Naive thymus-derived CD8-positive, alpha-beta T cell (primary cell): Measurements from ENCODE around the gene ATRNL1. TPM values are rescaled to one million over a fixed set of nuclear protein-coding genes. Genes with fewer than 3 reads are reported as not detected.
A peak's percentile ranks its signal among the peaks of the same experiment; 100 is the strongest.
"Not testable (repeated sequence)": the region's sequence is repeated elsewhere in the genome, so short reads cannot be mapped to it uniquely, and the experiment has no call there.

ENCODE experiments used
- ATAC-seq, 2 donors: fragments of 150-1000 bp; cut with Tn5 transposase in 1 of 2; sonication (Bioruptor Pico), chemical (Tn5 transposase) in 1 of 2; 1 replicate in 1 of 2; 2 replicates in 1 of 2; pipeline ENCODE4 v1.10.0; 2021; ENCODE audit warnings: mild to moderate bottlenecking in 2 of 2, moderate library complexity in 2 of 2
- POLR2A ChIA-PET: fragments of 350-600 bp; sonication (Branson Sonifier 250); formaldehyde crosslinking; loops from one replicate; lab custom pipeline; 2021; ENCODE audit warnings: antibody characterized with exemption; lab: Charles Lee
- DNase-seq, 10 donors: peaks; one replicate each; pipeline versions ENCODE4 v3.0.0 to v3.0.0-alpha.2; 2020 to 2022
- H3K27ac Mint-ChIP-seq, 10 donors: one replicate each; pipeline ENCODE4 v1.8.0; 2020 to 2022; ENCODE audit warnings: mild to moderate bottlenecking in 10 of 10, mixed read lengths in 10 of 10, moderate library complexity in 4 of 10, inconsistent platforms in 1 of 10
- H3K27me3 Mint-ChIP-seq, 5 donors: one replicate each; pipeline ENCODE4 v1.8.0; 2021 to 2022; ENCODE audit warnings: mixed read lengths in 5 of 5
- H3K36me3 Mint-ChIP-seq, 3 donors: one replicate each; pipeline ENCODE4 v1.8.0; 2020 to 2022; ENCODE audit warnings: mixed read lengths in 3 of 3, mild to moderate bottlenecking in 2 of 3, inconsistent platforms in 1 of 3
- H3K4me1 Mint-ChIP-seq, 4 donors: one replicate each; pipeline ENCODE4 v1.8.0; 2021 to 2022; ENCODE audit warnings: mixed read lengths in 4 of 4
- H3K4me3 Mint-ChIP-seq, 10 donors: one replicate each; pipeline ENCODE4 v1.8.0; 2020 to 2022; ENCODE audit warnings: mild to moderate bottlenecking in 10 of 10, mixed read lengths in 10 of 10, moderate library complexity in 6 of 10, inconsistent platforms in 1 of 10
- H3K9me3 Mint-ChIP-seq, 9 donors: one replicate each; pipeline ENCODE4 v1.8.0; 2020 to 2022; ENCODE audit warnings: mixed read lengths in 9 of 9, mild to moderate bottlenecking in 3 of 9, inconsistent platforms in 1 of 9, moderate library complexity in 1 of 9
- polyA plus RNA-seq, 3 donors: library from polyadenylated mRNA; unstranded; fragments of 300-500 nt; fragmentation: Illumina TruSeq; gene quantifications; one replicate each; pipeline ENCODE4 v1.2.3, GENCODE V29; 2021
- total RNA-seq, 8 experiments: library from RNA in 2 of 8; stranded (reverse) in 2 of 8; gene quantifications; one replicate each; pipeline ENCODE4 v1.2.3 and lab custom pipeline; 2021 to 2026

The ATRNL1 gene
- total and polyA plus RNA-seq, 5 experiments from 2014 or later = not detected

DNA sequence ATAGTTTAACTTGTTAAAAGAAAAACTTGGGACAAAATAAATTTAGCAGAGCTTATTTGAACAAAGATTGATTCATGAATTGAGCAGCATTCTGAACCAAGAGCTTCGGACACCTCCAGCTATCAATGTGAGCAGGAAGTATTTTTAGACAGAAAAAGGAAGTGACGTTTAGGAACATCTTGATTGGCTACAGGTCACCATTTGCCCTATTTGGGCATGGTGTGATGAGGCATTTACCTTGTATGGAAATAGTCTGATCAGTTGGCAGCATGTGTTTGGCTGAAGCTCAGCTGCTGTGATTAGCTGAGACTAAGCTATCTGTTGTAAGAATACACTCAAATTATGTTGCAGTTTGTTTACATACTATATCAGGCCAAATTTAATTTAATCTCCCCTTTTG lies 185.1 kb downstream of the ATRNL1 start:
- POLR2A ChIA-PET = no interaction called here
- Mint-ChIP-seq H3K9me3 (peaks cover 0 to 4% (median 0%) of the 10 kb centered on the region in 9 donors), H3K4me3 (no peak overlapping the region), H3K36me3 (no peaks in the 10 kb centered on the region), H3K4me1 (no peaks in the 10 kb centered on the region), H3K27me3 (no peaks in the 10 kb centered on the region), H3K27ac (no peak overlapping the region)
- ATAC-seq (no peak), DNase-seq (no peak)

DNA sequence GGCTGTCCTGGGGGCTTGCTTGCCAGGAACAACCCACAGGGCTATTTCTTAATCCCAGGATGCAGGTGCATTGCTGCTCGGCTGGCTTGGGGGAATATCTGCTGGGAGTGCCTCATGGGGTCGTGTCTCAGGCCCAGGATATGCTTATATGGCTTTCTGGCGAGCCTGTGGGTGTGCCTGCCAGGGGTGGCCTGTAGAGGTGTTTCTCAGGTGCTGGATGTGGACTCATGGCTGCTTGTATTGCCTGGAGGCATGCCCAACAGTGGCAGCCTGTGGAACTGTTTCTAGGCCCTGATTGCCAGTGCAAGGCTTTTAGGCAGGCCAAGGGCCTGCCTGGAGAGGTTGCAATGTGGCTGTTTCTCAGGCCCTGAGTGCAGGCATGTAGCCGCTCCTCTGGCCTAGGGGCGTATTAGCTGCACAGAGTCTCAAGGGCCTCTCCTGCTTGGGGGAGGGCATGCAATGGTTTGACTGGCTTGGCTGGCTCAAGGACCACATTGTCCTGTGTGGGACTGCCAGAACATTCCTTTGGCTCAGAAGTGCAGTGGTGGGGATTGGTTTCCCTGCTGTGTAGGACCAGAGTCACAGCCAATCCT lies 202.1 kb downstream of the ATRNL1 start:
- no peak for ATAC-seq
- Mint-ChIP-seq H3K9me3 (peaks cover 4 to 44% (median 17%) of the 10 kb centered on the region in 9 donors), H3K4me1 (no peaks in the 10 kb centered on the region), H3K27ac (no peak overlapping the region), H3K4me3 (no peak overlapping the region), H3K36me3 (peaks cover 0 to 7% (median 0%) of the 10 kb centered on the region in 3 donors), H3K27me3 (peaks cover 0 to 2% (median 0%) of the 10 kb centered on the region in 5 donors)
- POLR2A ChIA-PET = no interaction called here
- DNase-seq = no peak

DNA sequence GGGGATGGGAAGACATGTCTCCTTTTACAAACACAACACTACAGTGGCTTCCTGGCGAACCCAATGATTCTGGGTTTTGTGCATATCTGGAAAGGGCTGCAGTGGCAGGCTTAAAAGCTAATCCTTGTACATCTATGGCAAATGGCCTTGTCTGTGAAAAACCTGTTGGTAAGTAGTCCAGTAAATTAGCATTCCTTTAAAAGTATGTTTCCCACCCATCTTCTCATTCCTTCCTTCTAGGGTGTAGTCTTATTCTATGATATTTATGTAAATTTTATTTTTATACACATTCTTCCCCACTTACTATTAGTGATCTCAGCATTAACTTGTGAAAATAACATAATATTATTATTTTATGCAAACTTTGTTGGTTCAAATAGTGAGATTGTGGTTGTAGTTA lies 206.9 kb downstream of the ATRNL1 start:
- Mint-ChIP-seq H3K27me3 (peaks cover 0 to 2% (median 0%) of the 10 kb centered on the region in 5 donors), H3K4me3 (no peak overlapping the region), H3K36me3 (no peaks in the 10 kb centered on the region), H3K27ac (no peak overlapping the region), H3K9me3 (peaks cover 0 to 18% (median 2%) of the 10 kb centered on the region in 9 donors), H3K4me1 (no peaks in the 10 kb centered on the region)
- POLR2A ChIA-PET = no interaction called here
- DNase-seq (no peak), ATAC-seq (no peak)

DNA sequence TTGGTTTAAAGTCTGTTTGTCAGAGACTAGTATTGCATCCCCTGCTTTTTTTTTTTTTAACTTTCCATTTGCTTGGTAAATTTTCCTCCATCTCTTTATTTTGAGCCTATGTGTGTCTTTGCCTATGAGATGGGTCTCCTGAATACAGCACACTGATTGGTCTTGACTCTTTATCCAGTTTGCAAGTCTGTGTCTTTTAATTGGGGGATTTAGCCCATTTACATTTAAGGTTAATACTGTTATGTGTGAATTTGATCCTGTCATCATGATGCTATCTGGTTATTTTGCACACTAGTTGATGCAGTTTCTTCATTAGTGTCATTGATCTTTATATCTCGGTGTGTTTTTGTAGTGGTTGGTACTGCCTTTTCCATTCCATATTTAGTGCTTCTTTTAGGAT lies 226.5 kb downstream of the ATRNL1 start:
- POLR2A ChIA-PET, H3K4me1 Mint-ChIP-seq, DNase-seq, H3K27ac Mint-ChIP-seq, H3K4me3 Mint-ChIP-seq, H3K27me3 Mint-ChIP-seq, ATAC-seq, H3K36me3 Mint-ChIP-seq: not testable (repeated sequence)
- peaks cover 2 to 41% (median 12%) of the 10 kb centered on the region in 9 donors for H3K9me3 Mint-ChIP-seq

DNA sequence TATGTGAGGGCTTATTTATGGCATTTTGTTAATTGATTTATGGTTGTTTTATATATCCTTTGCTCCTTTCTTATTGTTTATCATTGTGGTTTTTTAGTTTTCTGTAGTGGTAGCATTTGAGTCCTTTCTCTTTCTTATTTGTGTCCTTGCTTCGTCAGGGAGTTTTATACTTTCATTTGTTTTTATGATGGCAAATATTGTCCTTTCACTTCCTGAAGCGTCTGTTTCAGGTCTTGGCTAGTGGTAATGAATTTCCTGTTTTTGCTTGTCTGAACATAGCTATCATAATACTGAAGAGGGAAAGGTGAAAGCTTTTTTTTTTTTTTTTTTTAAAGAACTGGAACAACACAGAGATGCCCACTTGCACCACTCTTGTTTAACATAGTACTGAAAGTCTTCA lies 228.2 kb downstream of the ATRNL1 start:
- no peak overlapping the region for H3K4me3 Mint-ChIP-seq
- H3K9me3 Mint-ChIP-seq = peaks cover 2 to 41% (median 14%) of the 10 kb centered on the region in 9 donors
- H3K27ac Mint-ChIP-seq = no peak overlapping the region
- no peaks in the 10 kb centered on the region for H3K4me1 Mint-ChIP-seq
- H3K36me3 Mint-ChIP-seq = peaks cover 0 to 3% (median 0%) of the 10 kb centered on the region in 3 donors
- POLR2A ChIA-PET = interaction anchor here (0.6 kb wide), 1 partner anchor 62 kb away, joined by 3 read pairs; no protein-coding TSS in a partner anchor
- no peak for DNase-seq
- ATAC-seq = no peak
- no peaks in the 10 kb centered on the region for H3K27me3 Mint-ChIP-seq

DNA sequence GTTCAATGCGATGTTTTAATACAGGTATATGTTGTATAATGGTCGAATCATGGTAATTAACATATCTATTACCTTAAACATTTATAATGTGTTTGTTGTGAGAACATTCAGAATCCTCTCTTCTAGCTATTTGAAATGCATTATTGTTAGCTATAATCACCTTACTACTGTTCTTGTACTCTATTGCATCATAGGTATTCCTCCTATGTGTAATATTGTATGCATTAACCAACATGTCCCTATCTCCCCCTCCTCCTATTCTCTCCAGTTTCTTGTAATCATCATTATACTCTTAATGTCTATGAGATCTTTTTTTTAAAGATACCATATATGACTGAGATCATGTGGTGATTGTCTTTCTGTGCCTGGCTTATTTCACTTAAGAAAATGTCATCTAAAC lies 235.2 kb downstream of the ATRNL1 start:
- H3K27me3 Mint-ChIP-seq = no peaks in the 10 kb centered on the region
- no peak for DNase-seq
- H3K4me3 Mint-ChIP-seq = no peak overlapping the region
- H3K4me1 Mint-ChIP-seq = no peaks in the 10 kb centered on the region
- H3K9me3 Mint-ChIP-seq = peaks cover 0 to 22% (median 12%) of the 10 kb centered on the region in 9 donors
- H3K36me3 Mint-ChIP-seq = peaks cover 0 to 7% (median 0%) of the 10 kb centered on the region in 3 donors
- POLR2A ChIA-PET = no interaction called here
- no peak overlapping the region for H3K27ac Mint-ChIP-seq
- ATAC-seq = no peak

DNA sequence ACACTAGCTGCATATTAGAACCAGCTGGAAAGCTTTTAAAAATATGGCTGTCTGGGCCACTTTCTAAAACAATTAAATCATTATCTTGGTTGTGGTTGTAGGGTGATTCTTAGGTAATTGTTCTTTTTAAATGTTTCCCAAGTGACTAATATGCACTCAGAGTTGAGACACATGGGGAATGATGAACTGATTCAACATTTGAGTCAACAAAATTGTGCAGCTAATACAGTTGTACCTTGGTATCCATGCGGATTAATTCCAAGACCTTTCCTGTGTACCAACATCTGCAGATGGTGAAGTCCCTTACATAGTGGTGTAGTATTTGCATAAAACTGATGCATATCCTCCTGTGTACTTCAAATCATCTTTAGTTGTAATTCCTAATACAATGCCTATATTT lies 242.2 kb downstream of the ATRNL1 start:
- Mint-ChIP-seq H3K27ac (no peak overlapping the region), H3K27me3 (peaks cover 0 to under 1% (median 0%) of the 10 kb centered on the region in 5 donors), H3K9me3 (peaks cover 0 to 16% (median 7%) of the 10 kb centered on the region in 9 donors), H3K4me1 (no peaks in the 10 kb centered on the region), H3K36me3 (peaks cover 0 to 4% (median 0%) of the 10 kb centered on the region in 3 donors), H3K4me3 (no peak overlapping the region)
- ATAC-seq = no peak
- POLR2A ChIA-PET = no interaction called here
- DNase-seq = no peak

DNA sequence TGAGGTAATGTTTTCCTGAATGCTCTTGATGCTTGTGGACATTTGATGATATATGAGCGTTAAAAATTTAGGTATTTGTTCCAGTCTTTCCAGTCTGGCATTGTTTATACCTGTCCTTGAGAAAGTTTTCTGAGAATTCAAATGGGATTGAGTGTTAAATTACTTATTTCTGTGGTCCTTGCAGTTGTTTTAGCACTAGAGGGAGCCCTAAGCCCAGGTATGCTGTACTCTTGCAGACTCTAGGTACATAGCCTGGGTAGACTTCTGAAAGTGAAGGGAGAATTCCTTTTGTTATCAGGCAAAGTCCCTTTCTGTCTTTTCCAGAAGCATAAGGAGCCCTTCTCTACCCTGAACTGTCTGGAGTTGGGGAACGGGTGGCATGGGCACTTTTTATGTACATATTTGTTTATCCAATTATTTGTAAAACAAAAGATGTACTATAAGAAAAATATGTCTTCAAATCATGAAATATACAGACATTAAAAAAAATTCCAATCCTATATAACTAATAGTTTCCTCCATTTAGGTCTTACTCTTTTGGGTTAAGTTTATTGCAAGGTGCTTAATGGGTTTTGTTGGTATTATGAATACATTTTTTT lies 262.1 kb downstream of the ATRNL1 start:
- H3K27me3 Mint-ChIP-seq = peaks cover 0 to 4% (median 0%) of the 10 kb centered on the region in 5 donors
- no peak overlapping the region for H3K4me3 Mint-ChIP-seq
- no peaks in the 10 kb centered on the region for H3K4me1 Mint-ChIP-seq
- DNase-seq (peak in 1 of 10 donors; percentile 5), ATAC-seq (no peak)
- POLR2A ChIA-PET = no interaction called here
- H3K27ac Mint-ChIP-seq = no peak overlapping the region
- no peaks in the 10 kb centered on the region for H3K36me3 Mint-ChIP-seq
- no peaks in the 10 kb centered on the region for H3K9me3 Mint-ChIP-seq

DNA sequence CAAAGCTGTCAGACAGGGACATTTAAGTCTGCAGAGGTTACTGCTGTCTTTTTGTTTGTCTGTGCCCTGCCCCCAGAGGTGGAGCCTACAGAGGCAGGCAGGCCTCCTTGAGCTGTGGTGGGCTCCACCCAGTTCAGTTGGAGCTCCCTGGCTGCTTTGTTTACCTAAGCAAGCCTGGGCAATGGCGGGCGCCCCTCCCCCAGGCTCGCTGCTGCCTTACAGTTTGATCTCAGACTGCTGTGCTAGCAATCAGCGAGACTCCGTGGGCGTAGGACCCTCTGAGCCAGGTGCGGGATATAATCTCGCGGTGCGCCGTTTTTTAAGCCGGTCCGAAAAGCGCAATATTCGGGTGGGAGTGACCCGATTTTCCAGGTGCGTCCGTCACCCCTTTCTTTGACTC lies 274.8 kb downstream of the ATRNL1 start:
- H3K4me1 Mint-ChIP-seq, H3K4me3 Mint-ChIP-seq, ATAC-seq, POLR2A ChIA-PET, H3K27ac Mint-ChIP-seq, H3K36me3 Mint-ChIP-seq, DNase-seq, H3K27me3 Mint-ChIP-seq: not testable (repeated sequence)
- peaks cover 0 to 23% (median 9%) of the 10 kb centered on the region in 9 donors for H3K9me3 Mint-ChIP-seq

DNA sequence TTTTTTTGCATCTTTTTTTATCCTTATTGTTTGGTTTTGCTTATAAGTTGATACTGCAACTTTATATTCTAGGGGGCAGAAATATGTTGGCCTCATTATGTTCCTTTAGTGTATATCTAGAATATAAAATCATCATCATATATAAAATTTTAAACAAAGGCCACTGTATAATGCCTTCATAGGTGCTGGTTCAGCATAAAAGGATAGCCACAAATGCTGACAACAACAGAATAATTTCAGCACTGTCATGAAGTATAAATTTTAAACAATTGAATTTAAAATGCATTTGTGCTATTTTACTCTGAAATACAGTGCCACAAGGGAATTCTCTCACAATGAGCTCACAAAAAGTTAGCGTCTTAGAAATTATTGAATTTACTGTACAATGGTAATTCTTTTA lies 285.9 kb downstream of the ATRNL1 start:
- ATAC-seq = no peak
- DNase-seq = no peak
- H3K27ac Mint-ChIP-seq = no peak overlapping the region
- no peak overlapping the region for H3K4me3 Mint-ChIP-seq
- POLR2A ChIA-PET = no interaction called here
- H3K4me1 Mint-ChIP-seq = no peaks in the 10 kb centered on the region
- peaks cover 0 to 15% (median 5%) of the 10 kb centered on the region in 9 donors for H3K9me3 Mint-ChIP-seq
- H3K27me3 Mint-ChIP-seq = no peaks in the 10 kb centered on the region
- H3K36me3 Mint-ChIP-seq = no peaks in the 10 kb centered on the region

DNA sequence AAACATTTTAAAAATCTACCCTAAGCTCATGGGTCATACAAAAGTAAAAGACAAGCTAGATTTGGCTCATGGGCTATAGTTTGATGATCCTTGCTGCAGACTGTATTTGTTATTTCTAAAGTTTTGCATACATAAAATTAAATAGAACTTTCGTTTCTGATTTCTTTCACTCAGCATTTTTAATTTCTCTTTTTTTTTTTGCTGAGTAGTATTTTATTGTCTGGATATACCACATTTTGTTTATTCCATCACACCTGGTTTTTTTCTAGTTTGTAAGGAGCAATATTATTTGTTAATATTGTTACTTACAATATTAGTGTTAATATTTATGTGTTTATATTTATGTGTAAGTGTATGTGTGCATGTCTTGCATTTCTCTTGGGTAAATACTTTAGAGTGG lies 291.5 kb downstream of the ATRNL1 start:
- H3K4me3 Mint-ChIP-seq = no peak overlapping the region
- no peaks in the 10 kb centered on the region for H3K36me3 Mint-ChIP-seq
- POLR2A ChIA-PET = no interaction called here
- H3K9me3 Mint-ChIP-seq = peaks cover 0 to 10% (median 0%) of the 10 kb centered on the region in 9 donors
- no peak overlapping the region for H3K27ac Mint-ChIP-seq
- ATAC-seq = no peak
- DNase-seq = no peak
- H3K27me3 Mint-ChIP-seq = no peaks in the 10 kb centered on the region
- no peaks in the 10 kb centered on the region for H3K4me1 Mint-ChIP-seq

DNA sequence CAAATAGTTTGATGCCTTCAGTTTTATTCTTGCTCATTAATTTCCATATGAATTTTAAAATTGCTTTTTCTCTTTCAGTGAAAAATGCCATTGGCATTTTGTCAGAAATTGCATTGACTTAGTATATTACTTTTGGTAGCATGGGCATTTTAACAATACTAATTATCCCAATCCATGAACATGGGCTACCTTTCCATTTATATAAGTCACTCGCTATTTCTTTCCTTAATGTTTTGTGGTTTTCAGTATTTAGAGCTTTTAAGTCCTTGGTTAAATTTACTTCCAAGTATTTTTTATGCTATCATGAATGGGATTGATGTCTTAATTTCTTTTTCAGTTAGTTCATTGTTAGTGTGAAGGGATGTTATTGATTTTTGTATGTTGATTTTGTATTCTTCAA lies 297.4 kb downstream of the ATRNL1 start:
- DNase-seq (no peak), ATAC-seq (no peak)
- Mint-ChIP-seq H3K4me1 (no peaks in the 10 kb centered on the region), H3K9me3 (peaks cover 0 to 8% (median 2%) of the 10 kb centered on the region in 9 donors), H3K36me3 (no peaks in the 10 kb centered on the region), H3K27ac (no peak overlapping the region), H3K4me3 (no peak overlapping the region), H3K27me3 (no peaks in the 10 kb centered on the region)
- POLR2A ChIA-PET = no interaction called here

DNA sequence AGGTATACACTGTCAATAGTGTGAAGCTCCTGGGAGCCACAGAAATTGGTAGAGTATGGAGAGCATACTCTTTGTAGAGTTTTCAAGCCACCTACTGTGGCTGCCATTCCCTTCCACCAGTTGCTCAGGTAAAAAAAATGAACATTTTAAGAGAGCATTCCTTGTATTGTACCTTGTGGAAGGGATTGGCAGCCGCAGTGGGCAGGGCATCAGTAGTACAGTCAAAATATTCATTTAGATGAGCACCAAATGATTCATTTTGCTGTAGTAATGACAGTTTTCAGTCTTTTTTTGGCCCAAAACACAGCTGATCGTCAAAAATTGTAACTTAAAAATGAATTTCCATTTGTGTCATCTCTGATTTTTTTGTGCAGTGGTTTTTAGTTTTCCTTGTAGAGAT lies 304.9 kb downstream of the ATRNL1 start:
- ATAC-seq = no peak
- H3K4me1 Mint-ChIP-seq = no peaks in the 10 kb centered on the region
- no peak overlapping the region for H3K27ac Mint-ChIP-seq
- POLR2A ChIA-PET = no interaction called here
- no peak for DNase-seq
- H3K36me3 Mint-ChIP-seq = no peaks in the 10 kb centered on the region
- H3K27me3 Mint-ChIP-seq = no peaks in the 10 kb centered on the region
- H3K4me3 Mint-ChIP-seq = no peak overlapping the region
- peaks cover 0 to 11% (median 5%) of the 10 kb centered on the region in 9 donors for H3K9me3 Mint-ChIP-seq
